Cardiac muscle cell (in vitro differentiated cells and primary cell): ENCODE data around the gene RPS19BP1. TPM values are rescaled to one million over a fixed set of nuclear protein-coding genes. Genes with fewer than 3 reads are reported as not detected.
A peak's percentile ranks its signal among the peaks of the same experiment; 100 is the strongest.

ENCODE experiments used
- DNase-seq, 2 donors: peaks; one replicate each; pipeline versions ENCODE4 v3.0.0 to v3.0.0-alpha.2; 2010 to 2017; ENCODE audit warnings: low read depth in 1 of 2, low spot score in 1 of 2
- H3K27ac ChIP-seq: fragments of 200-600 bp; sonication (generic); 2 replicates; pipeline ENCODE4 v1.5.1; 2016
- H3K27me3 ChIP-seq: fragments of 200-600 bp; sonication (generic); 2 replicates; pipeline ENCODE4 v1.6.0; 2016; ENCODE audit warnings: control low read depth
- H3K36me3 ChIP-seq: fragments of 200-600 bp; sonication (generic); 2 replicates; pipeline ENCODE4 v1.5.1; 2016; ENCODE audit warnings: control low read depth
- H3K4me1 ChIP-seq: fragments of 200-600 bp; sonication (generic); 2 replicates; pipeline ENCODE4 v1.8.1; 2017; ENCODE audit warnings: low read depth, mild to moderate bottlenecking, mixed run types
- H3K4me3 ChIP-seq: fragments of 200-600 bp; sonication (generic); 2 replicates; pipeline ENCODE4 v1.5.1; 2016; ENCODE audit warnings: mild to moderate bottlenecking
- H3K9me3 ChIP-seq: fragments of 200-600 bp; sonication (generic); 2 replicates; pipeline ENCODE4 v1.5.1; 2017; ENCODE audit warnings: low read depth, mild to moderate bottlenecking, control low read depth
- CTCF ChIP-seq: IDR thresholded peaks from 2 replicates; pipeline ENCODE4 v1.5.1; 2012; ENCODE audit warnings: low read depth, mild to moderate bottlenecking, low read length
- polyA plus RNA-seq: library from polyadenylated mRNA; unstranded; fragments of >200 nt; fragmentation: Nextera tagmentation; extraction: Ambion mirVana; gene quantifications from 2 replicates; pipeline ENCODE4 v1.2.1, GENCODE V29; 2016
- total RNA-seq: library from RNA; depleted of rRNA; stranded (reverse); fragments of >200 nt; gene quantifications from 2 replicates; pipeline ENCODE4 v1.2.3, GENCODE V29; 2016

RPS19BP1 gene
- total and polyA plus RNA-seq, 2 experiments from 2014 or later: 144 to 150 TPM

GRCh38 chr22:39519681-39520225 lies 12.8 kb downstream of the RPS19BP1 start:
- peaks cover 26% of the 10 kb centered on the region for H3K4me1 ChIP-seq
- TF ChIP-seq CTCF: peak; percentile 43

DNA sequence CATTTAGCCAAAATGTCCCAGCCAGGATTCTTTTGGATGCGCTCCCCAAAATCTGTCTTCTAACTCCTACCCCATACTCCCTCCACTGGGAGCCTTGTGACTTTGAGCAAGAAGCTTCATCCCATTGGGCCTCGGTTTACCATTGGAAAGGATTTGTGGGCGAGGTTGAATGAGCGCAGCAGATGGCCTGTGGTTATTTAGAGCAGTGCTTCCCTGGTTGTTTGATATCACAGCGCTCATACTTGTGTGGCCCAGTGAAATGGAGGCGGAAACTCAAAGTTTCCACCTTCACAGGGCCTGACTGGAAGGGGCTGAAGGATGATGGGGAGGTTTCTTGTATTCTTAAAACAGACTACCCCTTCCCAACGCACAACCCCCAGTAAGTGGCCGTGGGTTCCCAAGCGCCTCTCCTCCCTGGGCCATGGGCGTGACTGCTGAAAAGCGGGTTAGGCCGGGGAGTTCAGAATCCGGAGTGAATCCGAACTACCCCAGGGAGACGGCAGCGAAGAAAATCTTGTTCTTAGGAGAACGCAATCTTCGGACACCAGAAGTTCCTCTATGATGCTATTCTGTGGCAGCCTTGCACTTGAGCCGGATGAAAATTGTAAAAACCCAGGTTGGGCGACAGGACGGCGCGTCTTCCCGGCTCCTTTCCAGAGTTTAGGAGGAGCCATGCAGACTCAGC lies 13.4 kb downstream of the RPS19BP1 start:
- TF ChIP-seq CTCF: no peak
- no peaks in the 10 kb centered on the region for H3K9me3 ChIP-seq
- peaks cover 26% of the 10 kb centered on the region for H3K4me1 ChIP-seq
- no peaks in the 10 kb centered on the region for H3K27me3 ChIP-seq
- peak; percentile 42 to 55 for DNase-seq
- H3K27ac ChIP-seq: peak overlapping the region; percentile 99
- peaks cover 41% of the 10 kb centered on the region for H3K36me3 ChIP-seq
- peak overlapping the region; percentile 80 for H3K4me3 ChIP-seq

More at GRCh38 chr22:39519681-39520225, 12.8 kb downstream of the RPS19BP1 start:
- Histone ChIP-seq H3K36me3 (peaks cover 40% of the 10 kb centered on the region), H3K4me3 (peak overlapping the region; percentile 80), H3K27ac (peak overlapping the region; percentile 99), H3K27me3 (no peaks in the 10 kb centered on the region), H3K9me3 (no peaks in the 10 kb centered on the region)
- peak; percentile 99 to 100 for DNase-seq

GRCh38 chr22:39518144-39518786 lies 14.3 kb downstream of the RPS19BP1 start:
- DNase-seq: peak in 1 of 2 donors; percentile 79
- Histone ChIP-seq H3K27me3 (no peaks in the 10 kb centered on the region), H3K4me3 (no peak overlapping the region), H3K27ac (peak overlapping the region; percentile 99), H3K4me1 (peaks cover 25% of the 10 kb centered on the region), H3K36me3 (peaks cover 45% of the 10 kb centered on the region), H3K9me3 (no peaks in the 10 kb centered on the region)
- no peak for TF ChIP-seq CTCF

- Histone ChIP-seq H3K36me3 (peaks cover 41% of the 10 kb centered on the region), H3K27me3 (no peaks in the 10 kb centered on the region), H3K4me1 (peaks cover 18% of the 10 kb centered on the region), H3K27ac (peak overlapping the region; percentile 99), H3K9me3 (no peaks in the 10 kb centered on the region), H3K4me3 (no peak overlapping the region)
- no peak for DNase-seq
- TF ChIP-seq CTCF: no peak
These were observed 15.1 kb downstream of the RPS19BP1 start for GRCh38 chr22:39517470-39517869.

GRCh38 chr22:39515266-39516050 lies 17.1 kb downstream of the RPS19BP1 start:
- H3K36me3 ChIP-seq: peaks cover 48% of the 10 kb centered on the region
- no peaks in the 10 kb centered on the region for H3K27me3 ChIP-seq
- DNase-seq: no peak

More at GRCh38 chr22:39515266-39516050, 17.1 kb downstream of the RPS19BP1 start:
- Histone ChIP-seq H3K4me1 (peaks cover 7% of the 10 kb centered on the region), H3K27ac (no peak overlapping the region), H3K9me3 (no peaks in the 10 kb centered on the region), H3K4me3 (no peak overlapping the region)
- TF ChIP-seq CTCF: no peak
